H1 (cell line): ENCODE measurements around the gene SLC17A4. TPM values are rescaled to one million over a fixed set of nuclear protein-coding genes. Genes with fewer than 3 reads are reported as not detected.

Experiments
- ASH2L ChIP-seq: fragments of 200-600, 300-600 bp; sonication (generic); IDR thresholded peaks from one replicate; pipeline ENCODE4 v1.7.1; 2017; ENCODE audit warnings: low read length
- KDM1A ChIP-seq: fragments of 200-600, 300-600 bp; sonication (generic); IDR thresholded peaks from 2 replicates; pipeline ENCODE4 v1.7.1; 2016; ENCODE audit warnings: mild to moderate bottlenecking, low read length, borderline replicate concordance
- YY1 ChIP-seq: IDR thresholded peaks from 2 replicates; pipeline ENCODE4 v1.6.1; 2011; ENCODE audit warnings: low read depth, mild to moderate bottlenecking, low read length
- polyA plus RNA-seq, 7 experiments: library from polyadenylated mRNA; depleted of rRNA in 3 of 7; stranded (reverse) in 5 of 7; unstranded in 2 of 7; fragments of >200 nt in 5 of 7; fragments of 200-250 nt in 2 of 7; gene quantifications; 1 replicate in 5 of 7; 2 replicates in 1 of 7; 4 replicates in 1 of 7; pipeline versions ENCODE4 v1.2.1 to v1.2.3, GENCODE V29; 2011 to 2013; ENCODE audit warnings: missing spikeins in 2 of 7, mixed read lengths in 2 of 7
- total RNA-seq: library from RNA; stranded (reverse); fragmentation: NEBNext Ultra II Directional; extraction: Animal tissue kit (Norgen Biotek cat#: 25700); gene quantifications from 2 replicates; pipeline ENCODE4 v1.2.1, GENCODE V29; 2021

SLC17A4 gene
- total and polyA plus RNA-seq, 2 of the 8 experiments (the other 6 are each of a cell fraction or from before 2014, with no cell fraction given): not detected

GRCh38 chr6:25706314-25707014 lies 48.1 kb upstream of the SLC17A4 start (continued):
- TF ChIP-seq YY1 (no peak), KDM1A (no peak), ASH2L (no peak)
- TF ChIP-seq, all 59 proteins: peak for 0
